Measurements from ENCODE around the gene CSF2.

CSF2 gene

DNA sequence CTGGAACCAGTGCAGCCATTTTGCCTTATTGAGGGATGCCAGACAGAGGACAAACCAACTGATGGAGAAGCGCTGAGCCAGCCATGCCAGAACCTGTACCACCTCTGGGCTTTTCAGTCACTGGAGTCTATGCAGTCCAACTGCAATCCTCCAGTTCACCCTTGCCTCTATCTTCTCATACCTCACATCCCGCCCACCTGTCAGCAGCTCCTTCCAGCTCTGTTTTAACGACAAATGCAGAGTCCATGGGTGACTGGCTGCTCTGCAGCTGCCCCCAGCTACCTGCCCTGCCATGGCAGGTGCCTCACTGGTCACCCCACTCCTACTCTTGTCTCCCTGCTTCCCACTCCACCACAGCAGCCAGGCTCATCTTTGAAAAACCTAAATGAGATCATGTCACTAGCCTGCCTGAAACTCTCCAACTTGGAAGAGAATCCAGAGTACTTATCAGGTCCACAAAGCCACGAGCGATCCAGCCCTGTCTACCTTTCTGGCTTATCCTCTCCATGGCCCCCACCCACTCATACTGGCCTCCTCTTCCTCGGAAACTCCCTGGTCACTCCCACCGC is 48.1 kb upstream of the CSF2 start:
- H3K27ac ChIP-seq (ENCODE audit: low read length), result no peak overlapping the region

DNA sequence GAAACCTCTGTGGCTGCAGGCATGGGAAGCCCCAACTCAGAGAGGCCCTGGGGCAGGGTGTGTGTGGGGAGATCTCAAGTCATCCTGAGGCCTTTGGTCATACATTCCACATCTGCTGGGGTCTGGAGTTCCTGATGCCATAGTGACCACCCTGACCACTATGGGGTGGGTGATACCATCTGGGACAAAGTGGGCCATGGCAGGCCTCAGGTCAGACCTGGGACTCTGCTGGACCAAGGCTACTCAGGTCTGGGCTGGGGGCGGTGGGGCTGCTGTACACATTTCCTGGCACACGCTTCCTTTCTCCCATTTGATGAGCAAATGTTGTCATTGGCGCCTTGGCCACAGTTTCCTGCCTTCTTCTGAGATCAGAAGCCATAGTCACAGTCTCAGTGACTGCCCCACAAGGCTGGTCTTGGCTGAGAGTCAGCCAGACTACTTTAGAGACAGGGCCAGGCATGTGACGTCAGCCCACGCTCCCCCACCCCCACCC is 47.0 kb upstream of the CSF2 start:
- no peaks in the 10 kb centered on the region for H3K9me2 ChIP-seq (replicated peaks; ENCODE audit: insufficient read depth, low read length)
- H2AFZ ChIP-seq (ENCODE audit: low read length), result no peak overlapping the region
- H3K27me3 ChIP-seq (replicated peaks; ENCODE audit: insufficient read depth, low read length), result peaks cover 40% of the 10 kb centered on the region
- H3K9me3 ChIP-seq (replicated peaks; ENCODE audit: insufficient read depth, low read length), result no peaks in the 10 kb centered on the region
- no peaks in the 10 kb centered on the region for H3K36me3 ChIP-seq (replicated peaks; ENCODE audit: insufficient read depth, low read length)
- no peaks in the 10 kb centered on the region for H3K79me2 ChIP-seq (ENCODE audit: low read length)
- H3K4me2 ChIP-seq (ENCODE audit: low read depth, low read length), result no peak overlapping the region
- no peak overlapping the region for H3K4me3 ChIP-seq (ENCODE audit: low read length)
- no peak overlapping the region for H3K9ac ChIP-seq (ENCODE audit: low read length)
- no peaks in the 10 kb centered on the region; the same call in 1 of the 2 replicates for H3F3A ChIP-seq (ENCODE audit: insufficient read depth, low read length)
- no peaks in the 10 kb centered on the region for H4K20me1 ChIP-seq (ENCODE audit: insufficient read depth, low read length)
- H3K4me1 ChIP-seq (ENCODE audit: low read length), result no peaks in the 10 kb centered on the region
- TF ChIP-seq EZH2 (optimal IDR thresholded peaks at IDR 0.05; ENCODE audit: low read depth, low read length), result no peak
- TF ChIP-seq EZH2phosphoT487 (IDR thresholded peaks at IDR 0.05; ENCODE audit: low read length), result no peak
- no peak for TF ChIP-seq CTCF (IDR thresholded peaks at IDR 0.05; ENCODE audit: low read length)
- H3K27ac ChIP-seq (ENCODE audit: low read length), result no peak overlapping the region
- no peak for DNase-seq

More for the DNA sequence above, 48.1 kb upstream of the CSF2 start:
- Histone ChIP-seq H3K27me3 (replicated peaks; ENCODE audit: insufficient read depth, low read length) (peaks cover 42% of the 10 kb centered on the region), H3K4me2 (ENCODE audit: low read depth, low read length) (no peak overlapping the region), H2AFZ (ENCODE audit: low read length) (no peak overlapping the region), H3K9ac (ENCODE audit: low read length) (no peak overlapping the region), H3K9me3 (replicated peaks; ENCODE audit: insufficient read depth, low read length) (no peaks in the 10 kb centered on the region), H3K9me2 (replicated peaks; ENCODE audit: insufficient read depth, low read length) (no peaks in the 10 kb centered on the region), H3K36me3 (replicated peaks; ENCODE audit: insufficient read depth, low read length) (no peaks in the 10 kb centered on the region), H3F3A (ENCODE audit: insufficient read depth, low read length) (peaks cover 10% of the 10 kb centered on the region), H3K79me2 (ENCODE audit: low read length) (no peaks in the 10 kb centered on the region), H4K20me1 (ENCODE audit: insufficient read depth, low read length) (no peaks in the 10 kb centered on the region), H3K4me3 (ENCODE audit: low read length) (no peak overlapping the region), H3K4me1 (ENCODE audit: low read length) (peaks cover 7% of the 10 kb centered on the region)
- no peak for TF ChIP-seq EZH2phosphoT487 (IDR thresholded peaks at IDR 0.05; ENCODE audit: low read length)
- TF ChIP-seq EZH2 (optimal IDR thresholded peaks at IDR 0.05; ENCODE audit: low read depth, low read length), result no peak
- no peak for TF ChIP-seq CTCF (IDR thresholded peaks at IDR 0.05; ENCODE audit: low read length)
- DNase-seq, result no peak

DNA sequence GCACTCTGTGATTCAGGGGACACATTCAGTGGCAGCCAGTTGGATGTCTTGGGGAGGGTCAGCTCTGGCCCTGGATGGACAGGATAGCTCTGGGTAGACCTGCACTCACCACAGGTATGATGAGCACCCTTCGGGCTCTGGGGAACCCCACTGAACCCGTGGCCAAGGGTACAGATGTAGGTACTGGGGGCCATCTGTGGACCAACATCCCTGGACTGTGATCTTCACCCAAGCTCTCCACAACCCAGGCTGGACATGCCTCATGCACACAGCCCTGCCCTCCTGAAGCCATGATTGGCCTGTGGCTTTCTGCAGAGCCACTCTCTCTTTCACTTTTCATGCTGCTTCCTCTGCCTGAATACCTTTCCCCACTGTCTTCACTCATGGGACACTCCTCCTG is 46.6 kb upstream of the CSF2 start:
- H3K9me3 ChIP-seq (replicated peaks; ENCODE audit: insufficient read depth, low read length), result no peaks in the 10 kb centered on the region
- H3F3A ChIP-seq (ENCODE audit: insufficient read depth, low read length), result no peaks in the 10 kb centered on the region
- H3K79me2 ChIP-seq (ENCODE audit: low read length), result no peaks in the 10 kb centered on the region
- no peak overlapping the region for H3K4me2 ChIP-seq (ENCODE audit: low read depth, low read length)
- H3K4me3 ChIP-seq (ENCODE audit: low read length), result no peak overlapping the region
- H3K9ac ChIP-seq (ENCODE audit: low read length), result no peak overlapping the region
- DNase-seq, result no peak
- H3K36me3 ChIP-seq (replicated peaks; ENCODE audit: insufficient read depth, low read length), result no peaks in the 10 kb centered on the region
- H3K27ac ChIP-seq (ENCODE audit: low read length), result no peak overlapping the region
- H2AFZ ChIP-seq (ENCODE audit: low read length), result no peak overlapping the region
- no peaks in the 10 kb centered on the region for H4K20me1 ChIP-seq (ENCODE audit: insufficient read depth, low read length)
- H3K9me2 ChIP-seq (replicated peaks; ENCODE audit: insufficient read depth, low read length), result no peaks in the 10 kb centered on the region
- H3K4me1 ChIP-seq (ENCODE audit: low read length), result no peaks in the 10 kb centered on the region
- TF ChIP-seq CTCF (IDR thresholded peaks at IDR 0.05; ENCODE audit: low read length) (no peak), EZH2phosphoT487 (IDR thresholded peaks at IDR 0.05; ENCODE audit: low read length) (no peak), EZH2 (optimal IDR thresholded peaks at IDR 0.05; ENCODE audit: low read depth, low read length) (no peak)
- H3K27me3 ChIP-seq (replicated peaks; ENCODE audit: insufficient read depth, low read length), result peaks cover 36% of the 10 kb centered on the region
